Loucy (cell line): Measurements from ENCODE around the gene ZNG1C.
"Not testable (repeated sequence)": the region's sequence is repeated elsewhere in the genome, so short reads cannot be mapped to it uniquely, and the experiment has no call there.

Experiments used
- CTCF ChIP-seq: fragments of 200-600 bp; sonication (generic); conservative IDR thresholded peaks from 2 replicates; pipeline ENCODE4 v1.5.1; 2014; ENCODE audit warnings: mild to moderate bottlenecking, antibody characterized with exemption, low read length
- EZH2phosphoT487 ChIP-seq: fragments of 200-600 bp; IDR thresholded peaks from 2 replicates; pipeline ENCODE4 v1.6.1; 2018; ENCODE audit warnings: antibody characterized with exemption, mild to moderate bottlenecking, moderate library complexity, borderline replicate concordance

- TF ChIP-seq CTCF, EZH2phosphoT487: not testable (repeated sequence)
Observed at GRCh38 chr9:68335935-68336334, 94.2 kb downstream of the ZNG1C start.
